Neural cell (in vitro differentiated cells): ENCODE results near the gene ZBTB37. TPM values are rescaled to one million over a fixed set of nuclear protein-coding genes. Genes with fewer than 3 reads are reported as not detected.
"Not testable (repeated sequence)": the region's sequence is repeated elsewhere in the genome, so short reads cannot be mapped to it uniquely, and the experiment has no call there.

Experiments
- H2AFZ ChIP-seq: fragments of 200-600, 300-800 bp; sonication (generic), shearing (Covaris generic); 2 replicates; pipeline ENCODE4 v1.6.0; 2014; ENCODE audit warnings: low read depth, mild to moderate bottlenecking, antibody characterized with exemption, low read length, moderate library complexity
- H3F3A ChIP-seq: fragments of 200-600 bp; shearing (Covaris generic); 2 replicates; pipeline ENCODE4 v1.6.1; 2016; ENCODE audit warnings: mild to moderate bottlenecking, moderate library complexity, mixed read lengths, antibody characterized with exemption, low read length; ENCODE audit not compliant: insufficient read depth, poor library complexity, severe bottlenecking
- H3K27ac ChIP-seq: fragments of 200-600, 300-800 bp; sonication (generic), shearing (Covaris generic); 2 replicates; pipeline ENCODE4 v1.5.1; 2014; ENCODE audit warnings: mild to moderate bottlenecking, low read length, moderate library complexity
- H3K27me3 ChIP-seq: fragments of 300-800, 200-600 bp; sonication (generic), shearing (Covaris generic); 2 replicates; pipeline ENCODE4 v1.6.0; 2014; ENCODE audit warnings: mild to moderate bottlenecking, low read depth, low read length, moderate library complexity; ENCODE audit not compliant: insufficient read depth
- H3K36me3 ChIP-seq: fragments of 300-800, 200-600 bp; sonication (generic), shearing (Covaris generic); 2 replicates; pipeline ENCODE4 v1.5.1; 2014; ENCODE audit warnings: mild to moderate bottlenecking, antibody characterized with exemption, low read length, moderate library complexity; ENCODE audit not compliant: insufficient read depth
- H3K4me2 ChIP-seq: fragments of 300-800, 200-600 bp; sonication (generic), shearing (Covaris generic); 2 replicates; pipeline ENCODE4 v1.6.0; 2014; ENCODE audit warnings: mild to moderate bottlenecking, low read length
- H3K4me3 ChIP-seq: fragments of 300-800, 200-600 bp; sonication (generic), shearing (Covaris generic); 2 replicates; pipeline ENCODE4 v1.5.1; 2014; ENCODE audit warnings: mild to moderate bottlenecking, low read length, moderate library complexity
- H3K79me2 ChIP-seq: fragments of 200-600 bp; shearing (Covaris generic); replicated peaks from 2 replicates; pipeline ENCODE4 v1.6.0; 2014; ENCODE audit warnings: mild to moderate bottlenecking, low read length, moderate library complexity; ENCODE audit not compliant: insufficient read depth
- H3K9ac ChIP-seq: fragments of 300-800, 200-600 bp; sonication (generic), shearing (Covaris generic); 2 replicates; pipeline ENCODE4 v1.6.1; 2016; ENCODE audit warnings: mild to moderate bottlenecking, low read length, mixed read lengths
- H3K9me2 ChIP-seq: fragments of 200-600 bp; shearing (Covaris generic); 2 replicates; pipeline ENCODE4 v1.6.1; 2016; ENCODE audit warnings: mild to moderate bottlenecking, low read length, mixed read lengths; ENCODE audit not compliant: insufficient read depth
- H3K9me3 ChIP-seq: fragments of 200-600, 300-800 bp; sonication (generic), shearing (Covaris generic); 2 replicates; pipeline ENCODE4 v1.6.1; 2016; ENCODE audit warnings: mild to moderate bottlenecking, mixed run types, low read length, moderate library complexity, mixed read lengths
- H4K20me1 ChIP-seq: fragments of 200-600 bp; shearing (Covaris generic); 2 replicates; pipeline ENCODE4 v1.6.1; 2016; ENCODE audit warnings: mild to moderate bottlenecking, mixed run types; ENCODE audit not compliant: insufficient read depth
- EP300 ChIP-seq: fragments of 450-650 bp; conservative IDR thresholded peaks from 2 replicates; pipeline ENCODE4 v1.6.1; 2014; ENCODE audit warnings: antibody characterized with exemption, mild to moderate bottlenecking, moderate library complexity; ENCODE audit not compliant: poor library complexity, severe bottlenecking
- EZH2 ChIP-seq: fragments of 200-600, 300-800 bp; shearing (Covaris generic), sonication (generic); IDR thresholded peaks from 2 replicates; pipeline ENCODE4 v1.6.1; 2014; ENCODE audit warnings: antibody characterized with exemption, low read length, borderline replicate concordance, mild to moderate bottlenecking; ENCODE audit not compliant: insufficient read depth, poor library complexity, severe bottlenecking
- MXI1 ChIP-seq: fragments of 450-650 bp; conservative IDR thresholded peaks from 2 replicates; pipeline ENCODE4 v1.6.1; 2014; ENCODE audit warnings: antibody characterized with exemption, mild to moderate bottlenecking; ENCODE audit not compliant: poor library complexity, severe bottlenecking
- POLR2AphosphoS5 ChIP-seq: IDR thresholded peaks from 2 replicates; pipeline ENCODE4 v1.6.1; 2012
- RAD21 ChIP-seq: fragments of 450-650 bp; conservative IDR thresholded peaks from 2 replicates; pipeline ENCODE4 v1.6.1; 2014; ENCODE audit warnings: antibody characterized with exemption, mild to moderate bottlenecking, moderate library complexity
- SMC3 ChIP-seq: fragments of 450-650 bp; conservative IDR thresholded peaks from 2 replicates; pipeline ENCODE4 v1.6.1; 2014; ENCODE audit warnings: antibody characterized with exemption, mild to moderate bottlenecking, moderate library complexity; ENCODE audit not compliant: poor library complexity
- TAF1 ChIP-seq: IDR thresholded peaks from 2 replicates; pipeline ENCODE4 v1.6.1; 2012; ENCODE audit warnings: low read depth
- polyA plus RNA-seq: library from polyadenylated mRNA; depleted of rRNA; stranded (reverse); fragments of >200 nt; gene quantifications from 2 replicates; pipeline ENCODE4 v1.2.3, GENCODE V29; 2014
- TF ChIP-seq, protein P1 (sequence below): fragments of 450-650 bp; IDR thresholded peaks from 2 replicates; pipeline ENCODE4 v1.5.1; 2014; ENCODE audit warnings: antibody characterized with exemption, mild to moderate bottlenecking, moderate library complexity; ENCODE audit not compliant: poor library complexity, severe bottlenecking

The ZBTB37 gene
- polyA plus RNA-seq, 1 donor from 2014 or later, result 14.6 TPM

DNA sequence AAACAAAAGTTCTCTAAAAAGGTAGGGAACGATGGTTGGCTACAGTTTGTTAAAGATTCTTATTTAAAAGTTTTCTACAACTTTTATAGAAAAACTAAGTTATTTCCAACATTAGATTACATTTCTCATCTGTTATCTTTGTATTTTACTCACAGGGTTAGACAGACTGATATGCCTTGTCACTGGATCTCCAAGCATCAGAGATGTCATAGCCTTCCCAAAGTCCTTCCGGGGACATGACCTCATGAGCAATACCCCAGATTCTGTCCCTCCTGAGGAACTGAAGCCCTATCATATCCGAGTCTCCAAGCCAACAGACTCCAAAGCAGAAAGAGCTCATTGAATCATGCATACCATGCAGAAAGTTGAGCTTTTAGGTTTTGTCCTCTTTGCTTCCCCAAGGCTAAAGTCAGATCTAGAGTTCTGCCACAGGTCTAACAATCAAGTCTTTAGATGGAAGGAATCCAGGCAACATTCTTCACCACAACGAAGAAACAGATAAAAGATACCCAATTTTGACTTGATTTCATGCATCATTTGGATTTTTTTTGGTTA is 10.7 kb upstream of the ZBTB37 start:
- H3K9me3 ChIP-seq, result no peaks in the 10 kb centered on the region
- peaks cover 5% of the 10 kb centered on the region for H3K36me3 ChIP-seq
- no peaks in the 10 kb centered on the region for H3K9me2 ChIP-seq
- H3K27me3 ChIP-seq, result no peaks in the 10 kb centered on the region
- H4K20me1 ChIP-seq, result no peaks in the 10 kb centered on the region
- no peak overlapping the region for H3K27ac ChIP-seq
- no peak overlapping the region for H3K4me3 ChIP-seq
- H2AFZ ChIP-seq, result no peak overlapping the region
- H3K4me2 ChIP-seq, result no peak overlapping the region
- no peak for TF ChIP-seq RAD21
- TF ChIP-seq EZH2, result no peak
- TF ChIP-seq, protein P1, sequence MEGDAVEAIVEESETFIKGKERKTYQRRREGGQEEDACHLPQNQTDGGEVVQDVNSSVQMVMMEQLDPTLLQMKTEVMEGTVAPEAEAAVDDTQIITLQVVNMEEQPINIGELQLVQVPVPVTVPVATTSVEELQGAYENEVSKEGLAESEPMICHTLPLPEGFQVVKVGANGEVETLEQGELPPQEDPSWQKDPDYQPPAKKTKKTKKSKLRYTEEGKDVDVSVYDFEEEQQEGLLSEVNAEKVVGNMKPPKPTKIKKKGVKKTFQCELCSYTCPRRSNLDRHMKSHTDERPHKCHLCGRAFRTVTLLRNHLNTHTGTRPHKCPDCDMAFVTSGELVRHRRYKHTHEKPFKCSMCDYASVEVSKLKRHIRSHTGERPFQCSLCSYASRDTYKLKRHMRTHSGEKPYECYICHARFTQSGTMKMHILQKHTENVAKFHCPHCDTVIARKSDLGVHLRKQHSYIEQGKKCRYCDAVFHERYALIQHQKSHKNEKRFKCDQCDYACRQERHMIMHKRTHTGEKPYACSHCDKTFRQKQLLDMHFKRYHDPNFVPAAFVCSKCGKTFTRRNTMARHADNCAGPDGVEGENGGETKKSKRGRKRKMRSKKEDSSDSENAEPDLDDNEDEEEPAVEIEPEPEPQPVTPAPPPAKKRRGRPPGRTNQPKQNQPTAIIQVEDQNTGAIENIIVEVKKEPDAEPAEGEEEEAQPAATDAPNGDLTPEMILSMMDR, result no peak
- TF ChIP-seq SMC3, result no peak
- TF ChIP-seq MXI1, result no peak
- no peaks in the 10 kb centered on the region for H3F3A ChIP-seq
- no peaks in the 10 kb centered on the region for H3K79me2 ChIP-seq
- no peak overlapping the region for H3K9ac ChIP-seq

DNA sequence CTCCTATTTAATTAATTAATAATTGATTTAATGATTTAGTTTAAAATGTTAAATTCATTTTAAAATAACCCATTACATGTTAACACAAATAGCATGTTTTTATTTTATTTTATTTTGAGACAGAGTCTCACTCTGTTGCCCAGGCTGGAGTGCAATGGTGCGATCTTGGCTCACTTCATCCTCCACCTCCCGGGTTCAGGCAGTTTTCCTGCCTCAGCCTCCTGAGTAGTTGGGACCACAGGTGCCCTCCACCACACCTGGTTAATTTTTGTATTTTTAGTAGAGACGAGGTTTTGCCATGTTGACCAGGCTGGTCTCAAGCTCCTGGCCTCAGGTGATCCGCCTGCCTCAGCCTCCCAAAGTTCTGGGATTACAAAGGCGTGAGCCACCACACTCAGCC is 8.6 kb upstream of the ZBTB37 start:
- H3F3A ChIP-seq, H2AFZ ChIP-seq, H3K4me3 ChIP-seq, H3K9ac ChIP-seq, H3K79me2 ChIP-seq, H3K36me3 ChIP-seq, H3K4me2 ChIP-seq, H3K27me3 ChIP-seq, H4K20me1 ChIP-seq, H3K9me2 ChIP-seq, H3K9me3 ChIP-seq, H3K27ac ChIP-seq: not testable (repeated sequence)

DNA sequence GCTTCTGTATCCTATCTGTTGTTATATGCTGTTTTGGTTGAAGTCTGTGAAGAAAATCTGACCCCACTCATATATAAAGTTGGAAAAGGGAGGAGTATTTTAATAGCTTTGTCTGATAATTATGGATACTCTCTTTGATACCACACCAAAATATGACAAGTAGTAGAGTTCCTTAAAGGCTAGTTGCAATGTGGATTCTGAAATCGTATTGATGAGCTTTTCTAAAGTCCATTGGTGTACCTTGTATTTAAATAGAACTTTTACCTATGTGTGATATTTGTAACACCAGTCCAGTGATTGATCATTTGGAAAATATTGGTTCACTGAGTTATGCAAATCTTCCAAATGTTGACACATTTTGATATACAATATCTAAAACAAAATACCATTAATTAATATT is 8.1 kb upstream of the ZBTB37 start:
- no peak overlapping the region for H3K27ac ChIP-seq
- no peaks in the 10 kb centered on the region for H4K20me1 ChIP-seq
- no peak overlapping the region for H2AFZ ChIP-seq
- no peaks in the 10 kb centered on the region for H3K9me2 ChIP-seq
- no peak overlapping the region for H3K4me2 ChIP-seq
- peaks cover under 1% of the 10 kb centered on the region for H3K79me2 ChIP-seq
- H3K27me3 ChIP-seq, result no peaks in the 10 kb centered on the region
- H3K9ac ChIP-seq, result no peak overlapping the region
- peaks cover 6% of the 10 kb centered on the region for H3K36me3 ChIP-seq
- no peaks in the 10 kb centered on the region for H3K9me3 ChIP-seq
- no peak overlapping the region for H3K4me3 ChIP-seq
- no peaks in the 10 kb centered on the region for H3F3A ChIP-seq
- TF ChIP-seq, protein P1, result no peak
- TF ChIP-seq EZH2, result no peak
- no peak for TF ChIP-seq RAD21
- no peak for TF ChIP-seq MXI1
- no peak for TF ChIP-seq SMC3
- no peak for TF ChIP-seq TAF1
- no peak for TF ChIP-seq EP300
- no peak for TF ChIP-seq POLR2AphosphoS5
